ENCODE results near the gene IQGAP1.

Gene IQGAP1

DNA sequence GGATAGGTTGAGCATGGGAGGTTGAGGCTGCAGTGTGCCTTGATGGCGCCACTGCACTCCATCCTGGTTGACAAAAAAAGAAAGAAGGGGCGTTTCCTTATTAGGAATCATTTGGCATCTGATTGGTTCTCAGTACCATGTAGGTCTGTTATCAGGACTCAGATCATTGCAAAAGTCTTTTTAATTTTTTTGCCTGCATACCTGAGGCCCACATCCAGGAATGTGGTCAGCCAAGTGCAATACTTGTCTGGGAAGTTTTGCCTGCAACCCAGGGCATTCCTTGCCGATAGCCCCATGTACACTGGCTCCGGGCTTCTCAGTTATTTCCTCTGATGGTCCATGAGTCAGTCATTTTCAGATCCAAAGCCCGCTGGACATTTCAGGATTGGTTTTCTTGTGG is 91.6 kb downstream of the IQGAP1 start:
- no peaks in the 10 kb centered on the region for H3K4me1 ChIP-seq (ENCODE audit: control insufficient read depth, insufficient read depth, low read length)
- TF ChIP-seq ZNF549 (tag by site-specific recombination; IDR thresholded peaks at IDR 0.05) (no peak), ZNF112 (tag by site-specific recombination; IDR thresholded peaks at IDR 0.05) (no peak), ZNF138 (tag by site-specific recombination; IDR thresholded peaks at IDR 0.05; ENCODE audit: borderline replicate concordance) (no peak), ZNF184 (tag by site-specific recombination; IDR thresholded peaks at IDR 0.05) (no peak), ZNF211 (tag by site-specific recombination; IDR thresholded peaks at IDR 0.05; ENCODE audit: low read depth) (no peak), ZNF48 (tag by site-specific recombination; IDR thresholded peaks at IDR 0.05) (no peak), ZNF561 (tag by site-specific recombination; IDR thresholded peaks at IDR 0.05; ENCODE audit: borderline replicate concordance) (no peak), ZNF530 (tag by site-specific recombination; IDR thresholded peaks at IDR 0.05; ENCODE audit: low read depth) (no peak), ZSCAN23 (tag by site-specific recombination; IDR thresholded peaks at IDR 0.05) (no peak), YY2 (tag by site-specific recombination; IDR thresholded peaks at IDR 0.05) (no peak), ZIC2 (tag by site-specific recombination; IDR thresholded peaks at IDR 0.05) (no peak), KLF8 (tag by site-specific recombination; IDR thresholded peaks at IDR 0.05) (no peak)
- TF ChIP-seq, protein P1, sequence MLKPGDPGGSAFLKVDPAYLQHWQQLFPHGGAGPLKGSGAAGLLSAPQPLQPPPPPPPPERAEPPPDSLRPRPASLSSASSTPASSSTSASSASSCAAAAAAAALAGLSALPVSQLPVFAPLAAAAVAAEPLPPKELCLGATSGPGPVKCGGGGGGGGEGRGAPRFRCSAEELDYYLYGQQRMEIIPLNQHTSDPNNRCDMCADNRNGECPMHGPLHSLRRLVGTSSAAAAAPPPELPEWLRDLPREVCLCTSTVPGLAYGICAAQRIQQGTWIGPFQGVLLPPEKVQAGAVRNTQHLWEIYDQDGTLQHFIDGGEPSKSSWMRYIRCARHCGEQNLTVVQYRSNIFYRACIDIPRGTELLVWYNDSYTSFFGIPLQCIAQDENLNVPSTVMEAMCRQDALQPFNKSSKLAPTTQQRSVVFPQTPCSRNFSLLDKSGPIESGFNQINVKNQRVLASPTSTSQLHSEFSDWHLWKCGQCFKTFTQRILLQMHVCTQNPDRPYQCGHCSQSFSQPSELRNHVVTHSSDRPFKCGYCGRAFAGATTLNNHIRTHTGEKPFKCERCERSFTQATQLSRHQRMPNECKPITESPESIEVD (tag by site-specific recombination; IDR thresholded peaks at IDR 0.05), result no peak
- TF ChIP-seq, protein P2, sequence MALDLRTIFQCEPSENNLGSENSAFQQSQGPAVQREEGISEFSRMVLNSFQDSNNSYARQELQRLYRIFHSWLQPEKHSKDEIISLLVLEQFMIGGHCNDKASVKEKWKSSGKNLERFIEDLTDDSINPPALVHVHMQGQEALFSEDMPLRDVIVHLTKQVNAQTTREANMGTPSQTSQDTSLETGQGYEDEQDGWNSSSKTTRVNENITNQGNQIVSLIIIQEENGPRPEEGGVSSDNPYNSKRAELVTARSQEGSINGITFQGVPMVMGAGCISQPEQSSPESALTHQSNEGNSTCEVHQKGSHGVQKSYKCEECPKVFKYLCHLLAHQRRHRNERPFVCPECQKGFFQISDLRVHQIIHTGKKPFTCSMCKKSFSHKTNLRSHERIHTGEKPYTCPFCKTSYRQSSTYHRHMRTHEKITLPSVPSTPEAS (tag by site-specific recombination; IDR thresholded peaks at IDR 0.05), result no peak
- TF ChIP-seq, protein P3, sequence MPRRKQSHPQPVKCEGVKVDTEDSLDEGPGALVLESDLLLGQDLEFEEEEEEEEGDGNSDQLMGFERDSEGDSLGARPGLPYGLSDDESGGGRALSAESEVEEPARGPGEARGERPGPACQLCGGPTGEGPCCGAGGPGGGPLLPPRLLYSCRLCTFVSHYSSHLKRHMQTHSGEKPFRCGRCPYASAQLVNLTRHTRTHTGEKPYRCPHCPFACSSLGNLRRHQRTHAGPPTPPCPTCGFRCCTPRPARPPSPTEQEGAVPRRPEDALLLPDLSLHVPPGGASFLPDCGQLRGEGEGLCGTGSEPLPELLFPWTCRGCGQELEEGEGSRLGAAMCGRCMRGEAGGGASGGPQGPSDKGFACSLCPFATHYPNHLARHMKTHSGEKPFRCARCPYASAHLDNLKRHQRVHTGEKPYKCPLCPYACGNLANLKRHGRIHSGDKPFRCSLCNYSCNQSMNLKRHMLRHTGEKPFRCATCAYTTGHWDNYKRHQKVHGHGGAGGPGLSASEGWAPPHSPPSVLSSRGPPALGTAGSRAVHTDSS (tag by site-specific recombination; IDR thresholded peaks at IDR 0.05), result no peak
- TF ChIP-seq, protein P4, sequence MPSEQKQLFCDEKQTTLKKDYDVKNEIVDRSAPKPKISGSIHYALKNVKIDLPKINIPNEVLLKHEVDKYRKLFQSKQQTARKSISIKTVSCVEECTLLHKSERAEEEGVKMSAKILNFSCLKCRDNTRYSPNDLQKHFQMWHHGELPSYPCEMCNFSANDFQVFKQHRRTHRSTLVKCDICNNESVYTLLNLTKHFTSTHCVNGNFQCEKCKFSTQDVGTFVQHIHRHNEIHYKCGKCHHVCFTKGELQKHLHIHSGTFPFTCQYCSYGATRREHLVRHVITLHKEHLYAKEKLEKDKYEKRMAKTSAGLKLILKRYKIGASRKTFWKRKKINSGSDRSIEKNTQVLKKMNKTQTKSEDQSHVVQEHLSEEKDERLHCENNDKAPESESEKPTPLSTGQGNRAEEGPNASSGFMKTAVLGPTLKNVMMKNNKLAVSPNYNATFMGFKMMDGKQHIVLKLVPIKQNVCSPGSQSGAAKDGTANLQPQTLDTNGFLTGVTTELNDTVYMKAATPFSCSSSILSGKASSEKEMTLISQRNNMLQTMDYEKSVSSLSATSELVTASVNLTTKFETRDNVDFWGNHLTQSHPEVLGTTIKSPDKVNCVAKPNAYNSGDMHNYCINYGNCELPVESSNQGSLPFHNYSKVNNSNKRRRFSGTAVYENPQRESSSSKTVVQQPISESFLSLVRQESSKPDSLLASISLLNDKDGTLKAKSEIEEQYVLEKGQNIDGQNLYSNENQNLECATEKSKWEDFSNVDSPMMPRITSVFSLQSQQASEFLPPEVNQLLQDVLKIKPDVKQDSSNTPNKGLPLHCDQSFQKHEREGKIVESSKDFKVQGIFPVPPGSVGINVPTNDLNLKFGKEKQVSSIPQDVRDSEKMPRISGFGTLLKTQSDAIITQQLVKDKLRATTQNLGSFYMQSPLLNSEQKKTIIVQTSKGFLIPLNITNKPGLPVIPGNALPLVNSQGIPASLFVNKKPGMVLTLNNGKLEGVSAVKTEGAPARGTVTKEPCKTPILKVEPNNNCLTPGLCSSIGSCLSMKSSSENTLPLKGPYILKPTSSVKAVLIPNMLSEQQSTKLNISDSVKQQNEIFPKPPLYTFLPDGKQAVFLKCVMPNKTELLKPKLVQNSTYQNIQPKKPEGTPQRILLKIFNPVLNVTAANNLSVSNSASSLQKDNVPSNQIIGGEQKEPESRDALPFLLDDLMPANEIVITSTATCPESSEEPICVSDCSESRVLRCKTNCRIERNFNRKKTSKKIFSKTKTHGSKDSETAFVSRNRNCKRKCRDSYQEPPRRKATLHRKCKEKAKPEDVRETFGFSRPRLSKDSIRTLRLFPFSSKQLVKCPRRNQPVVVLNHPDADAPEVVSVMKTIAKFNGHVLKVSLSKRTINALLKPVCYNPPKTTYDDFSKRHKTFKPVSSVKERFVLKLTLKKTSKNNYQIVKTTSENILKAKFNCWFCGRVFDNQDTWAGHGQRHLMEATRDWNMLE (tag by site-specific recombination; conservative IDR thresholded peaks at IDR 0.05; ENCODE audit: low read depth), result no peak
- H3K9me3 ChIP-seq (ENCODE audit: control insufficient read depth, insufficient read depth, low read depth, low read length), result no peaks in the 10 kb centered on the region
- H3K4me3 ChIP-seq (ENCODE audit: low read depth, low read length), result no peak overlapping the region
- POLR2A ChIA-PET, result interaction anchor here (1.3 kb wide), 1 partner anchor 92 kb away, joined by 5 read pairs; the partner anchor contains the start of gene IQGAP1
- CTCF ChIA-PET, result interaction anchor here (1.5 to 8.4 kb wide), 4 partner anchors 154 to 186 kb away, joined by 7 to 225 read pairs (median 38); no protein-coding TSS in a partner anchor
- peaks cover 60 to 70% of the 10 kb centered on the region in 2 experiments for H3K36me3 ChIP-seq (ENCODE audit: control insufficient read depth in 2 of 2, insufficient read depth in 1 of 2, low read length in 2 of 2)
- no peak overlapping the region for H3K27ac ChIP-seq (ENCODE audit: extremely low read depth, low read depth, low read length)

Data from HEK293 (cell line).